Measurements from ENCODE around the gene UBA52. TPM values are rescaled to one million over a fixed set of nuclear protein-coding genes. Genes with fewer than 3 reads are reported as not detected.

The UBA52 gene
- total RNA-seq, 1 donor from 2014 or later, result 859 TPM

DNA sequence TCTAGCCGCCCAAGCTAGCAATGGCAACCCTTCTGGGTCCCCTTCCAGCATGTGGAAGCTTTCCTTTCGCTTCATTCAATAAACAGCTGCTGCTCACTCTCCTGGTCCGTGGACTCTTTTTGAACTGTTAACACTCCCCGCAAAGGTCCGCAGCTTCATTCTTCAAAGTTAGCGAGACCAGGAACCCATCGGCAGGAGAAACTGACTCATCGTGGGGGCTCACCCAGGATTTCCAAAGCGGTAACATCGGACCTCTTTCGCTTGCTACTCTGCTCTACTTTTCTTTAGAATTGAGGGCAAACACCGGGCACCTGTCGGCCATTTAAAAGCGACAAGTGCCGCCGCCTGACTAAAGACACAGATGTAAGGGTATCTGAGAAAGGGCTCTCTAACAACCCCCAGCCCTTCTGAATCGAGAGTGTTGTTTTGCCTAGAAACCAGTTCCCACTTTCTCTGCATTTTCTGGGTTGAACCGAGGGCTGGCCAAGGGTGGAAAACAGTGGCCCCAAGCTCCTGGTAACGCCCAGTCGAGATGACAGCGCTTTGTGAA is 5.8 kb downstream of the UBA52 start:
- peaks cover 3% of the 10 kb centered on the region for H3K36me3 ChIP-seq (ENCODE audit: control insufficient read depth, insufficient read depth, low read length)
- H3K27me3 ChIP-seq (ENCODE audit: control insufficient read depth, insufficient read depth, low read length), result no peaks in the 10 kb centered on the region
- DNase-seq (ENCODE audit: low read depth), result no peak
- TF ChIP-seq, protein P1, sequence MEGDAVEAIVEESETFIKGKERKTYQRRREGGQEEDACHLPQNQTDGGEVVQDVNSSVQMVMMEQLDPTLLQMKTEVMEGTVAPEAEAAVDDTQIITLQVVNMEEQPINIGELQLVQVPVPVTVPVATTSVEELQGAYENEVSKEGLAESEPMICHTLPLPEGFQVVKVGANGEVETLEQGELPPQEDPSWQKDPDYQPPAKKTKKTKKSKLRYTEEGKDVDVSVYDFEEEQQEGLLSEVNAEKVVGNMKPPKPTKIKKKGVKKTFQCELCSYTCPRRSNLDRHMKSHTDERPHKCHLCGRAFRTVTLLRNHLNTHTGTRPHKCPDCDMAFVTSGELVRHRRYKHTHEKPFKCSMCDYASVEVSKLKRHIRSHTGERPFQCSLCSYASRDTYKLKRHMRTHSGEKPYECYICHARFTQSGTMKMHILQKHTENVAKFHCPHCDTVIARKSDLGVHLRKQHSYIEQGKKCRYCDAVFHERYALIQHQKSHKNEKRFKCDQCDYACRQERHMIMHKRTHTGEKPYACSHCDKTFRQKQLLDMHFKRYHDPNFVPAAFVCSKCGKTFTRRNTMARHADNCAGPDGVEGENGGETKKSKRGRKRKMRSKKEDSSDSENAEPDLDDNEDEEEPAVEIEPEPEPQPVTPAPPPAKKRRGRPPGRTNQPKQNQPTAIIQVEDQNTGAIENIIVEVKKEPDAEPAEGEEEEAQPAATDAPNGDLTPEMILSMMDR (IDR thresholded peaks at IDR 0.05; ENCODE audit: insufficient read depth, low read length, poor library complexity, severe bottlenecking), result no peak
- H3K4me3 ChIP-seq (ENCODE audit: low read depth, low read length), result no peak overlapping the region

DNA sequence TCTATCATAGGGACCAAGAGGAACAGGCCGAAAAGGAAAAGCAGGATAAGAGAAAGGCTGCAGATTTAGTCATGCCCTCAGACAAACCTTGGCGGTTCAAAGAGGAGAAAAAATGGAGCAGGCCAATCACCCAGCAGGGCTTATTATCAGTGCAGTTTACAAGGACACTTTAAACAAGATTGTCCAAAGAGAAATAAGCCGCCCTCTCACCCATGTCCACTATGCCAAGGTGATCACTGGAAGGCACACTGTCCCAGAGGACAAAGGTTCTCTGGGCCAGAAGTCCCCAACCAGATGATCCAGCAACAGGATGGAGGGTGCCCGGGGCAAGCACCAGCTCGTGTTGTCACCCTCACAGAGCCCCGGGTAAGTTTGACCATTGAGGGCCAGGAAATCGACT is 8.7 kb downstream of the UBA52 start:
- Histone ChIP-seq H3K27me3 (ENCODE audit: control insufficient read depth, insufficient read depth, low read length) (no peaks in the 10 kb centered on the region), H3K4me3 (ENCODE audit: low read depth, low read length) (no peak overlapping the region), H3K36me3 (ENCODE audit: control insufficient read depth, insufficient read depth, low read length) (no peaks in the 10 kb centered on the region)
- no peak for DNase-seq (ENCODE audit: low read depth)
- TF ChIP-seq, protein P1 (IDR thresholded peaks at IDR 0.05; ENCODE audit: insufficient read depth, low read length, poor library complexity, severe bottlenecking), result no peak

DNA sequence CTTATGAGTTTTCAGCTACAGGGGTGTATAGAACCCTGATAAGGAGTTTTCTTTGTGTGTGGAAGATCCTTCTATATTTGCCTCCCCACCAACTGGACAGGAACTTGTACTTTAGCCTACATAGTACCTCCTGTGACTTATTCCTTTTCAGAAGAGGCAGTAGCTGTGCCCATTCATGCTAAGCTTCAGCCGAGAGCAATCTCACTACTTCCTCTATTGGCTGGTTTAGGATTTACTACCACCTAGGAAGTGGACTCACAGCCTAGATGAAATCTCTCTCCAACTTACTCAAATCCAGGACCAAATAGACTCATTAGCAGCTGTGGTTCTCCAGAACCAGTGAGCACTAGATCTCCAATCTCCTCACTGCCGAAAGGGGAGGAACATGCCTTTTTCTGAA is 14.6 kb downstream of the UBA52 start:
- no peak for DNase-seq (ENCODE audit: low read depth)
- Histone ChIP-seq H3K36me3 (ENCODE audit: control insufficient read depth, insufficient read depth, low read length) (no peaks in the 10 kb centered on the region), H3K27me3 (ENCODE audit: control insufficient read depth, insufficient read depth, low read length) (no peaks in the 10 kb centered on the region), H3K4me3 (ENCODE audit: low read depth, low read length) (no peak overlapping the region)
- TF ChIP-seq, protein P1 (IDR thresholded peaks at IDR 0.05; ENCODE audit: insufficient read depth, low read length, poor library complexity, severe bottlenecking), result no peak

DNA sequence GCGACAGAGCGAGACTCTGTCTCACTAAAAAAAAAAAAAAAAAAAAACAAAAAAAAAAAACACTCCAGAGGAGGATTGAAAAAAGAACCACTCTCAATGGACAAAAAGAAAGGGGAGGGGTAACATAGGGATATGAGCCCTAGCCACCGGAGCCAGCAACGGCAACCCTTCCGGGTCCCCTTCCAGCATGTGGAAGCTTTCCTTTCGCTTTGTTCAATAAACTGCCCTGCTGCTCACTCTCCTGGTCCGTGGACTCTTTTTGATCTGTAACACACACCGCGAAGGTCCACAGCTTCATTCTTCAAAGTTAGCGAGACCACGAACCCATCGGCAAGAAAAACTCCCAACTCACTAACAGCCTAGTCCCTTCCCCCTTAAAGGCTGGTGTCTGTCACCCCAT is 15.9 kb downstream of the UBA52 start:
- no peaks in the 10 kb centered on the region for H3K27me3 ChIP-seq (ENCODE audit: control insufficient read depth, insufficient read depth, low read length)
- H3K4me3 ChIP-seq (ENCODE audit: low read depth, low read length), result no peak overlapping the region
- no peak for DNase-seq (ENCODE audit: low read depth)
- TF ChIP-seq, protein P1 (IDR thresholded peaks at IDR 0.05; ENCODE audit: insufficient read depth, low read length, poor library complexity, severe bottlenecking), result no peak
- H3K36me3 ChIP-seq (ENCODE audit: control insufficient read depth, insufficient read depth, low read length), result no peaks in the 10 kb centered on the region

DNA sequence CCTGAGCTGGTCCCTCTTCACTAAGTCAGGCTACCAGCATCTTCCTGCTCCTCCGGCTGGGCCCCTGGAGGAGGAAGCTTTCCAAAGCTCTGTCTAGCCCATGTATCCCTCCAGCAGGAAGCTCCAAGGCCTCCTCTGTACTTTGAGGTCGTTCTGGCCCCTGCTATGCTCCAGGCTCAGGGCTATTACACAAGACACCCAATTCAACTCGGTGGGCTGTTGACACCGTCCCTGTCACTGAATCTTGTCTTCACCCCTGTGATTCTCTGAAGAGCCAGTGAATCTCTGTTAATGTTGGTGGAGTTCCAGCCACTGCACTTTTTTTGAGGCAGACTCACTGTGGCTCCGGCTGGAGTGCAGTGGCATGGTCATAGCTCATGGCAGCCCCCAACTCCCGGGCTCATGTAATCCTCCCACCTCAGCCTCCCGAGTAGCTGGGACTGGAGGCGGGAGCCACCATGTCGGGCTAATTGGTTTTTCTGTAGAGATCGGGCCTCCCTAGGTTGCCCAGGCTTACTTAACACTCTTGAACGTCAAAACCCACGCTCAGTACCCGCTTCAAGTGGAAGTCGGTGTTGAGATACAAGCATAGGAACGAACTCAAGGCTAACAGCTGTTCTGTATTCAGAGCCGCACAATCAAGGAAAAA is 16.4 kb downstream of the UBA52 start:
- no peak for DNase-seq (ENCODE audit: low read depth)
- TF ChIP-seq, protein P1 (IDR thresholded peaks at IDR 0.05; ENCODE audit: insufficient read depth, low read length, poor library complexity, severe bottlenecking), result no peak
- Histone ChIP-seq H3K36me3 (ENCODE audit: control insufficient read depth, insufficient read depth, low read length) (no peaks in the 10 kb centered on the region), H3K27me3 (ENCODE audit: control insufficient read depth, insufficient read depth, low read length) (no peaks in the 10 kb centered on the region), H3K4me3 (ENCODE audit: low read depth, low read length) (peak overlapping the region; percentile 81)
